GM18517 (cell line): ENCODE data around the gene FARP2.
"Not testable (repeated sequence)": the region's sequence is repeated elsewhere in the genome, so short reads cannot be mapped to it uniquely, and the experiment has no call there.

ENCODE experiments used
- ATAC-seq: cut with Tn5 transposase; IDR thresholded peaks from one replicate; pipeline ENCODE4 v1.9.1; 2021; ENCODE audit warnings: mild to moderate bottlenecking, moderate library complexity; ENCODE audit not compliant: unreplicated experiment

FARP2 gene

GRCh38 chr2:241364781-241365180, 8.7 kb downstream of the FARP2 start:
- ATAC-seq: no peak

DNA sequence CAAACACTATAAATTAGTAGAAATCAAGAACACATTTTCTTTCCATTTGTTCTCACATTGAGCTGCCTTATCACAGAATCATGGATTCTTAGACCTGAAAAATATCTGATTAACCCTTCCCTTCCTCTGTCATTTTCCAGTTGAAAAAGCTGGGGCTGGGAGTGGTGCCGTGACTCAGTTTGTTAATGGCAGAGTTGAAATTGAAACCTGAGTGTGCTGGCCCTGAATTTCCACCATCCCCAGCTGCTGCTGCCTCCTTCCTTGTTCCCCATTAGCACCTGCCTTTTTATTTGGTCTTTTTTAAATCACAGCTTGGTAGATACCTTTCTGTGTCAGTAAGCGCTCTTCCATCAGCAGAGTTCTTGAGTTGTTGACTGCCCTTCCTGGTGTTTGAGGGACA, 10.6 kb downstream of the FARP2 start:
- no peak for ATAC-seq

GRCh38 chr2:241368643-241369042, 12.6 kb downstream of the FARP2 start:
- no peak for ATAC-seq

DNA sequence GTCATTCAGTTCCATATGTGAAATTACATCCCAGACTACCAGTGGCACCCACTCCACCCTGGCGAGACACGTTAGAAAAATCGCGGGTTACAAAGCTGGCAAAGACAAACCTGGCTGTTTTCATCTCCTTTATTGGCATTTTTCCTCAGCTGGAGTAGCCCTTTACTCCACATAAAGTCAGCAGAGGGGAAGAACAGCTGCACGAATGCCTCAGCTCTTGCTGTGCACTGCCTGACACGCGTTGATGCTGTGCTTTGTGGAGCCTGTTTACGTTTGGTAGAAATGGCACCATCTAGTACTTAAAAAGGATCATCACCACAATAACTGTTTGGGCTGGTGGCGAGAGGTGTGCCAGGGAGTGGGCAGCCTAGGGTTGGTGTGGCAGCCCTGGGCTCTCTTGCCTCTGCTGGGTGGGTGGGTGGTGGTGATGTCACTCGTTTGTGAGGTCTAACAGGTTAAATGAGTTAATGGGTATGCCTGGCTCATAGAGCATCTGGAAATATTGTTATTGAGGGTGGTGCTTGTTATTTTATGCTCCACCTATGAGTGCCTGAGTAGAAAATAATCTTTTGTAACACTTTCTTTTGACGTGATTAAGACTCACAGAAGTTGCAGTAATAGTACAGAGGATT, 16.4 kb downstream of the FARP2 start:
- ATAC-seq: no peak

- no peak for ATAC-seq
Observed at GRCh38 chr2:241373446-241373845, 17.4 kb downstream of the FARP2 start.

DNA sequence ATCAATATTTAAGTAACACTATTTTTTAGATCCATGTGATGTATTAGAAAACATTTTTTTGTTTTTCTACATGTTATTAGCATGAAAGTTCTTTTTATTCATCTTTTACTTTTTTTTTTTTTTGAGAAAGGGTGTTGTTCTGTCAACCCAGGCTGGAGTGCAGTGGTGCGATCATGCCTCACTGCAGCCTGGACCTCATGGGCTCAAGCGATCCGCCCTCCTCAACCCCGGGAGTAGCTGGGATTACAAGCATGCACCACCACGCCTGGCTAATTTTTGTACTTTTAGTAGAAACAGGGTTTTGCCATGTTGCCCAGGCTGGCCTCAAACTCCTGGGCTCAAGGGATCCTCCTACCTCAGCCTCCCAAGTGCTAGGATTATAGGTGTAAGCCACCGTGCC, 17.8 kb downstream of the FARP2 start:
- ATAC-seq: not testable (repeated sequence)

DNA sequence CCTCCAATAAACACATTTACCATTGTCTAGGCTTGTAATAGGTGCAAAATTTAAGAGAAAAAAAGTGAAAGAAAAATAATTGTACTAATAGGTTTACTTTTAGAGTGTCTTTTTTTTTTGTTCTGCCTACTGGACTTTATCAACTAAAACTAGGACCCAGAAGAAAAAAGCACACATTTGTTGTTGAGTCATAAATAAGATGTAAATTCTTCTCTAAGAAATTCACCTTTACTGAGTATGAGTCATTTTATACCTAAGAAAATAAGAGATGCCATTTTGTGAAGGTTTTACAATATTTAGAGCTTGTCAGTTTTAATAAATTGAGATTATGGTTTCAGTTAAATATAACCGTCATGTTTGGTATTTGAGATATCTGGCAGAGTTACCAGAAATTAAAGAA, 19.2 kb downstream of the FARP2 start:
- ATAC-seq: no peak

- no peak for ATAC-seq
Observed at GRCh38 chr2:241376808-241377207, 20.7 kb downstream of the FARP2 start.

DNA sequence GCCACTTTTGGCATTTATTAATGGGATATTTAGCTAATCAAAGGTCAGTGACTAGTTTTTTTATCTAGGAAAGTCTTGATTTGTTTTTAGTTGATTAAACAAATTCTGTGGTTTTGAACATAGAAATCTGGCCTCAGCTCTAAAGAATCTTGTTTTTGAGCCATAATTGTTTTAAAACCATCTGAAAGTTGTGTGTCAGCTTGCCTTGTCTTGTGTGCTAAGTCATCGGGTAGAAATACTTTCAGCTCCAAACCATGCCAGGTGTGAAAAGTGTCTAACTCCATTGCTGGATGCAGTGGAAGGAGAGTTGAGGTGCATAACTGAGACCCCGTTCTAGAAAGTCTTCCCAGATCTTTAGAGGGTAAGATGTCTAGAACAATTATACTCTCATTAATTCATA, 22.7 kb downstream of the FARP2 start:
- no peak for ATAC-seq

DNA sequence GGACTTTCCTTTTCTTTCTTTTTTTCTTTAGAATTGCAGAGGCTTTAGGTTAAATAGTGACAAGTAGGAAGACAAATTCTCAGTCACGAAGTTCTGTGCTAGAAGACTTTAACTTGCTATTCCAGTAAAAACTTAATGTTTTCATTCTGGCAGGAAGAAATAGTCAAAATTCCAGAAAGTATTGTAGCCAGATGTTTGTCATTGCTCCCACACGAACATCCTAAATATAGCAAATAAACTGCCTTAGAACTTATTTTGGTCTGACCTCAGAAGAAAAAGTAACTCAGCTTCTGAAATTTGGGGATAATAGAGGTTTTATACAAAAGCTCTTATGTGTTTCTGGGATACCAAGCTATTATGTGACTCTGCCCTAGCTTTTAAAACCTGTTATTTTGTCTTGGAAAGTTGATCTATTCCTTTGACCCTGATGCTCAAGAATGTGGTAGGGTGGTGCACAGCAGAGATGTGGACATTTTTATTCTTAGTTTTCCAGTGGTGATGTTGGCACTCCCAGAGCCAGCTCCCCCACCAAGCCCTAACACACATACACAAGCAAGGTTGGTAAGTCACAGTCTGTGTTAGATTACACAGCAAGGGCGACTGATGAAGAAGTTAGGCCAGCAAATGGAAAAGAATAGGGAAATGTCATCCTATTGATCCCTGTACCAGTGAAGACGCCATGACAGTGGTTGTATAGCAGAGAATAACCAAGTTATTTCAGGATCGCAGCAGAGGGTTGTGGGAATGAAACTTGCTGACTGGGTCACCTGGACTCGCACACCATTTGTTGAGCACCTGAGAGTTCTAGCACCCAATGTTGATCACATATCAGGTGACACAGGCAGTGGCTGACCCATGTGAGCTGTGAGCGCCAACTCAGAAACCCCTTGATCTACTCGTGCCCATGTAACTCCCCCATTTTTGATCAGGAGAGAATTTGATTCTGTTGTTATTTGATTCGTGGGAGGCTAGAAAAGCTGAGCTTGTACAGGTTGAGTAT, 23.7 kb downstream of the FARP2 start:
- ATAC-seq: no peak

- no peak for ATAC-seq
Observed at GRCh38 chr2:241381872-241382271, 25.8 kb downstream of the FARP2 start.

GRCh38 chr2:241385450-241385849, 29.4 kb downstream of the FARP2 start:
- ATAC-seq: not testable (repeated sequence)

- no peak for ATAC-seq
Observed at GRCh38 chr2:241386519-241386918, 30.4 kb downstream of the FARP2 start.

DNA sequence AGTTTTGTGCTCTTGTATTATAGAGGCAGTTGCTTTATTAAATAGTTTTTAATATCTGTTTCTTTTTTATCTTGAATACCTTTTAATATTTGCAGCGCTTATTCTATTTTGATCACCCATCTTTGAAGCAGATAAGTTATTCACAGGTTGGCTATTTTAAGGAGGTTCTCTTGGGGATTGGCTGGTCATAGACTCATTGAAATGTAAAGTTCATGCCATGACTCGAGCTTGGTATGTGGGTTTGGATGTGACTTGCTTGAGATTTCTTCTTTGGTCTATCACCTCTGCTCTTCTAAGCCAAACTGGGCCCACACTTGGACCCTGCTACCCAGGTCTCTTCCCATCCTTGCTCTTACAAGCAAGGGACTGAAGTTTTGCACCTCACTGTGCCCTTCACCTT, 33.6 kb downstream of the FARP2 start:
- no peak for ATAC-seq

DNA sequence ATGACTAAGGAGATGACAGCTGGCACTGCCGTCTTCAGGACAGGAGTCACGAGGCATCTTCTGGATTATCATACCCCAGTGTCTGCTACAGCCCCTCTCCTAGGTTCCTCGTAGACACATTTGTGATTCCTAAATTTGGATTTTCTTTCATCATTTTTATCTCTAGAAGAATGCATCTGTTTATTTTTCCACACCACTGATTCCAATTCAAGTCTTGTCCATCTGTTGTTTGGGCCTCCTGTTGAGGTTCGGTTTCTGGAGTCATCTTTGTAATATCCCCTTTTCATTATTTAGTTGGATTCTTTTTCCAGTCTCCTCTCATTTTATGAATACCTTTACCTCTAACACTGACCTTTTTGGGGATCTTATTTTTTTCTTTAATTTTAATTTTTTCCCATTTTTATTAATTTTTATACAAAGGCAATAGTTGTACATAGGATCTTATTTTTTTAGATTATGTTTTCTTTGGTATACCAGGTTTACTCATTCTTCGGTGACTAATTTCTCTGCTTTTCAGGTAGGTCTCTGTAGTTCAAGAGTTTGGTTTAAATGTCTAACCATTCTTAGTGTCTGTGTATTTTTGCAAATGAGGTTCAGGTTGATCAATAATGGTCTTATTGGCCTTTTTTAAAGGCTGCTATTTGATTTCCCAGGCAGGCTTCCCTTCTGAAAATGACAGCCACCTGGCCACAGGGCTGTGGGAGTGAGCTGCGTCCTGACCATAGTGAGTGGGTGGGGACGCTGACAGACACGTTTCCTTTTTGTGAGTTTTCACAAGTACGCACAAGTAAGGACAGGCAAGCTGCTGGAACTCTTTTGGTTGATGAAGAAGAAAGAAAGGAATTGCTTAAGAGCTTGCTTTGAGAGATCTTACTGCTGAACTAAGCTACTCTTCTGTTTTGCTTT, 34.5 kb downstream of the FARP2 start:
- no peak for ATAC-seq

- ATAC-seq: no peak
Observed at GRCh38 chr2:241391892-241392665, 36.0 kb downstream of the FARP2 start.

DNA sequence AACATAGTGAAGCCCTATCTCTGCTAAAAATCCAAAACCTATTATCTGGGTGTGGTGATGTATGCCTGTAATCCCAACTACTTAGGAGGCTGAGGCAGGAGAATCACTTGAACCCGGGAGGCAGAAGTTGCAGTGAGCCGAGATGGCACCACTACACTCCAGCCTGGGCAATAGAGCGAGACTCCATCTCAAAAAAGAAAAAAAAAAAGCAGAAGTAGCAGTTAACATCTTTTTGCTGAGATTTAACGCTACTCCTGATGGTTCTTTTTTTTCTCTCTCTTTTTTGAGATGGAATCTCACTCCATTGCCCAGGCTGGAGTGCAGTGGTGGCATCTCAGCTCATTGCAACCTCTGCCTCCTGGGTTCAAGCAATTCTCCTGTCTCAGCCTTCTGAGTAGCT, 36.7 kb downstream of the FARP2 start:
- ATAC-seq: not testable (repeated sequence)

- ATAC-seq: no peak
Observed at GRCh38 chr2:241393524-241394196, 37.6 kb downstream of the FARP2 start.

GRCh38 chr2:241396809-241397208, 40.7 kb downstream of the FARP2 start:
- not testable (repeated sequence) for ATAC-seq
